HuH-7.5 (cell line): Measurements from ENCODE around the gene ANKLE2.
"Not testable (repeated sequence)": the region's sequence is repeated elsewhere in the genome, so short reads cannot be mapped to it uniquely, and the experiment has no call there.

Experiments used
- DNase-seq: peaks from one replicate; pipeline ENCODE4 v3.0.0; 2011; ENCODE audit warnings: low spot score

ANKLE2 gene

GRCh38 chr12:132776816-132777568 lies 15.4 kb upstream of the ANKLE2 start:
- no peak for DNase-seq

GRCh38 chr12:132776230-132776625 lies 14.6 kb upstream of the ANKLE2 start:
- not testable (repeated sequence) for DNase-seq

DNA sequence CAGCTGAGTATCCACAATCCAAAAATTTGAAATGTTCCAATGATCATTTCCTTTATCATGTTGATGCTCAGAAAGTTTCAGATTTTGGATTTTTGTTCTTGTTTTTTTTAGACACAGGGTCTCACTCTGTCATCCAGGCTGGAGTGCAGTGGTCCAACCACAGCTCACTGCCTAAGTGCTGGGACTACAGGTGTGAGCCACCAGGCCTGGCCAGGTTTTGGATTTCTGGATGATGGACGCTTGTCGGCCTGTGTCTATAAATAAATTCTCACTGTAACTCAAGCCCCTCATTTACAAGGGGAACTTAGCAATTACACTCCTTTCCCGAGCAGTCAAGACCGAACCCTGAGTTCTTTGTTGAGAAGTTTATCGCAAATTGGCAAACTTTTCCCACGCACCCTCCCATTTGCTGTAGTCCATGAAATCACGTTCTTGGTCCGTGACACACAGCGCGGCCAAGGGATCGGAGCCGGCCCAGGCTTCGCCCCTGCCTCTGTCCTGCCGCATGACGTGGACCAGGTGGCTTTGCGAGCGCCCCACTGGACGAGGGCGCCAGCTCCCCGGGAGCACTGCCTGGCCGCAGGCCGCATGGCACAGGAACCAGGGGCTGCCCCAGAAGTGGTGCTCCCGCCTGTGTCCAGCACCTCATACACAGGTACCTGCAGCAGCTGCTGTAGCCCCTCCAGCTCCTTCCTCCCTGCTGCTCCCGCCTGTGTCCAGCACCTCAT lies 14.0 kb upstream of the ANKLE2 start:
- no peak for DNase-seq

GRCh38 chr12:132774646-132775275 lies 13.1 kb upstream of the ANKLE2 start:
- no peak for DNase-seq

- DNase-seq: no peak
Measured at GRCh38 chr12:132774159-132774558, 12.5 kb upstream of the ANKLE2 start.

DNA sequence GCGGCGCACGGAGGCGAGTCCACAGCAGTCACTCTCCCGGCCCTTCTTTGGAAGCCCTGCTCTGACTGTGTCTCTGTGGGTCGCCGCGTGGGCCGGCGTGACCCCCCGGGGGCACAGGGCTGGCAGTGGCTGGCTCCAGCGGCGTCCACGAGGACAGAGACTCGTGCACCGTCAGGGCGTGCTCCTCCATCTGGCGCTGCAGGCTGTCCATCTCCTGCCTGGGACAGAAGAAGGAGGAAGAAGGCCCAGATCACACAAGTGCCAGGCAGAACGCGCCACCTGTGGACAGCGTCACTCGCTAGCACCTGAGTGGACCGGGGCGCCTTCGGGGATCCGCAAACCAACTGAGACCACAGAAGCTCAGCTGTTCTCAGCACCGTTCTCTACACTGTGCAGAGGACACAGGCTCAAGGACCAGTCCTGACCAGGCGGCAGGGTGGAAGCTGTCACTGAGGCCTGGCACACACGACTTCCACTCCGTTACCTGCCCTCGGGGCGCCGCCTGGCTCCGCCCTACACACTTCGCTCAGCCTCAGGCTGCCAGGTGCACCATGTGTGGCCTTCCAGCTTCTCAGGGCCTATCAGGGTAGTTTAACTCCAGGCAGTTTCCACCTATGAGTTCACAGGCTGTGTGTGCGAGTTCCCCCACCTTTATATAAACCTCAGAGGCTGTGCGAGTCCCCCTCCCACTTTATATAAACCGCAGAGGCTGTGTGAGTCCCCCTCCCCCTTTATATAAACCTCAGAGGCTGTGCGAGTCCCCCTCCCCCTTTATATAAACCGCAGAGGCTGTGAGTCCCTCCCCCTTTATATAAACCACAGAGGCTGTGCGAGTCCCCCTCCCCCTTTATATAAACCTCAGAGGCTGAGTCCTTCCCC lies 11.7 kb upstream of the ANKLE2 start:
- no peak for DNase-seq

DNA sequence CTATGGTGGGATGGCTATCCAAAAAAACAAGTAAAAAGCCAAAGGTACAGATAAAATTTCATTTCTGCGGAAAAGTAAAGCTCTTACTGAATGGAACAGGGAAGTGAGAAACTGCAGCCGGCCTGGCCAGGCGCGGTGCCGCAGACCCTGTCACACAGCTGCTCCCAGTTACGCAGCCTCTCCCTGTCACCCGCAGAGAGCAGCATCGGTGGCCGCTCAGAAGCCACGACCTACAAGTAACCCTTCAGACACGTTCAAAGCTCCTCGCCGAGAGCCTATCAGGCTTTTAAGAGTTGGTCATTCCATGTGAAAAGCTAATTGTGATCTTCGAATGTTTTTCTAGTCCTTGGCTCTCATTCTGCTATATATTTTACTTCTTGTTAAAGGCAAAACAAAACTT lies 11.0 kb upstream of the ANKLE2 start:
- DNase-seq: no peak

DNA sequence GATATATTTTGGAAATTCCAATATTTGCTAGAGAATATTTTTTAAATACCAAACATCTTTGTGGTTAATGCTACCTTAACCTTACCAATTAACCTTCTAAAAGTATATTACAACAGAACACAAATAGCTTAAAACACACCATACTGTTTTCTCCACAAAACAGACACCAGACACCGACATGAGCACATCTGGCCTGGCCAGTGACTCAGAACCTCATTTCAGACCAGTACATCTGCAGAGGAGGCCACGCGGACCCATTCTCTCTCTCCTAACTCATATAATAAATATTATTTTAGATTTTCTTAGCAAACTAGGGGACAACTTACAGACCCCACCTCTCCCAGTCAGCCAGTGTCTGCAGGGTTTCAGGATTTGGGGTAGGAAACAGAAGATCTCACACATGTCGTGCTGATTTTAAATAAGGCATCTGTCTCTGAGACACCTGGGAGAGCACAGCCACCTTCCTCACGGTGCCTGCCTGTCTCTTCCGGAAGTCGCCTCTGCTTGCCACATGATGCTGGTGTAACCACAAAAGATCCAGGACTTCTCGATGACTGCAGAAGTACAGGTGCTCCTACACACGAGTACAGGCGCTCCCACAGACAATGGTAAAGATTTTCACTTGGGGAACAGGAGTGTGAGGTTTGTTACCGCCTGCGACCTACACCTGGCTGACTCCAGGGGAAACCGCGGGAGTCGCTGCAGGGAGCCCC lies 9.7 kb upstream of the ANKLE2 start:
- no peak for DNase-seq

GRCh38 chr12:132766380-132767085 lies 4.9 kb upstream of the ANKLE2 start:
- no peak for DNase-seq

DNA sequence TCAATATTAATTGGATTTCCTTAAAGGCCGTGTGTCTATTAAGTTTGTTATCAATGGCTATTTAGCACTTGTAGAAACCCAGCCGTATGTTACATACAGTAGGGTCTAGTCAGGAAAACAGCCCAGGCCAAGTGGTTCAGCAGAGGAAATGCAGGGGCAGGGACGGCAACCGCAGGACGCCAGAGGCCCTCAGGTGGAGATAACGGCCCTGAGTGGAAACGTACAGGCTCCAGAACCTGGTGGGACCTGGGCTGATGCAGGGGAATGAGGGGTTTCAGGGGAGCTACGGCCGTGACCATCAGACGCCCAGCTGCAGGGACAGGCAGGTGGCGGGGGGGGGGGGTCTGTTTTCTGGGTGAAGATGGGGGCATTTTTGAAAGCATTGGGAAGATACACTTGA lies 3.7 kb upstream of the ANKLE2 start:
- DNase-seq: no peak

DNA sequence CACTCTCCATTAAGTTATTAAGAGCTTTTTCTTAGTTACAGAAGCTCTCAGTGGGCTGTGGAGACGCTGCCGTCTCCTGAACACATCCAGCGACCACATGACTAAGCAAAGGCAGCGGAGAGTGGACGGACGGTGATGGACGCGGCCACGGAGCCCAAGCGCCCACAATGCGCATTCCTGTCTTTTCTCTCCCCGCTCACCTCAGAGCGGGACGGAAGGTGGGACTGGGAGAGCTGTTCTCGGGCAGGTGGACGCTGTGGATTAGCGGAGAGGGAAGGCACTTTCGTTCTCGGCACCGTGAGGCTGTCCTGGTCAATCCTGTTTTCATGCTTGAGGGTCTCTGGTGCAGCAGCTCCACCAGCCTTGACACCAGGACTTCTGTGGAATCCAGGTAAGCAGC lies 2.6 kb upstream of the ANKLE2 start:
- DNase-seq: no peak

GRCh38 chr12:132761921-132762583 lies 420 bp upstream of the ANKLE2 start:
- peak; percentile 91 for DNase-seq

- DNase-seq: no peak
Measured at GRCh38 chr12:132759359-132759758, 2.3 kb downstream of the ANKLE2 start.

GRCh38 chr12:132758825-132759224 lies 2.8 kb downstream of the ANKLE2 start:
- not testable (repeated sequence) for DNase-seq

- DNase-seq: no peak
Measured at GRCh38 chr12:132754160-132754932, 7.3 kb downstream of the ANKLE2 start.

GRCh38 chr12:132753670-132754069 lies 8.0 kb downstream of the ANKLE2 start:
- not testable (repeated sequence) for DNase-seq

DNA sequence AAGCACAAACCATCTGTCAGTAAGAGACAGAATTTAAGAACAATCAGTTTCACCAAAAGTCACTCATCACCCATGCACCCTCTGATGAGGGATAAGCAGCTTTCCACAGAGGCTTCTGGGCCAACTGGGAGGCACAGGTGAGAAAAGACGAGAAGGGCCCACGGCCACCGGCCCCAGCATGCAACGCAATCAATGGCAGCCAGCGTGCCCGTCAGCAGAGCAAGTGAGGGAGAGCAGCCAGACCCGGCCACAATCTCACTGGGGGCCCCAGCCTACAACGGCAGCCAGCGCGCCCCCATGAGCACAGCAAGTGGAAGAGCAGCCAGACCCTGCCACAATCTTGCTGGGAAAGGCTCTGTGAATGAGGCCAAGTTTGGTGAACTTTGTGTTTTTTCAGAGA lies 13.3 kb downstream of the ANKLE2 start:
- no peak for DNase-seq

DNA sequence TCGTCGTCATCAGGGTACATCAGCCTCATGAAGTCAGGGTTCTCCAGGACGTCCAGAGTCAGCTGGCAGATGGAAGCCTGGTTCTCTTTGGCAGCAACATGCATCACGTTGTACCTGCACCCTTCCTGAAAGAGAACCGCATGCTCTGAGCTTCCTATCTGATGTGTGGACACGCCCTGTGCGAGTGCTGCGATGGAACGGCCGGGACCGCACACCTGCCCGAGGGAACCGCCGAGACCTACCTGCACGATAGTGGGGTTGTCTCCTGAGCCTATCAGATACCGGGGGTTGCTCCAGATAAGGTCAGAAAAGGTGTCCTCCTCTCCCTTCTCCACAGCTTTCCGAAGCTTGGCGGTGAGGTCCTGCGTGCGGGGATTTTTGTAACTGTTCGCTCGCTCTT lies 13.7 kb downstream of the ANKLE2 start:
- DNase-seq: no peak

GRCh38 chr12:132747395-132747794 lies 14.2 kb downstream of the ANKLE2 start:
- DNase-seq: no peak

DNA sequence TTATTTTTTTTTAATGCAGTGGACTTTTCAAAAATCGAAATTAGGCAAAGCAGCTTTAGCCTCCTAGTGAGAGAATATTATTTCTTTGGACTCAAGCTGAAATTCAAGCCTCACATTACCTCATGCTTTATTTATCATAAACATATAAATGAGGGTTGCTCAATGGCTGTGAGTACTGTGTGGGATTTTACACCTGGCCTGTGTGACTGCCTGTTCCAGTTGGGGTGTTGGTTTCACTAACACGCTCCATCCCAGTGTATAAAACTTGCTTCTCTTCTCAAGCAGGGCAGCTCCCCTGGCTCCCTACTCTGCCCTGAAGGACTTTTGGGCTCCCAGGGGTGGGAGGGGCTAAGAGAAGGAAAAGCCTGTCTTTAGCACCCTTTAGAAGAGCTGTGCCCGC lies 15.0 kb downstream of the ANKLE2 start:
- DNase-seq: no peak
